ENCODE results near the gene ZNF827. TPM values are rescaled to one million over a fixed set of nuclear protein-coding genes. Genes with fewer than 3 reads are reported as not detected.

The ZNF827 gene
- total RNA-seq, 1 experiment from 2014 or later = 22.4 TPM

GRCh38 chr4:145786261-145786660 is 152.4 kb downstream of the ZNF827 start:
- H3K9me2 ChIP-seq (ENCODE audit: insufficient read depth) = no peaks in the 10 kb centered on the region
- intact Hi-C loops (cut with micrococcal nuclease; ENCODE audit: unreplicated experiment) = no loop called here
- H3K27me3 ChIP-seq (ENCODE audit: insufficient read depth, low read depth) = no peaks in the 10 kb centered on the region
- H3K79me2 ChIP-seq (ENCODE audit: low read depth) = no peaks in the 10 kb centered on the region
- H4K20me1 ChIP-seq (ENCODE audit: insufficient read depth) = no peaks in the 10 kb centered on the region
- no peak overlapping the region for H3K4me3 ChIP-seq
- no peak overlapping the region for H3K4me2 ChIP-seq
- no TSS peak for BruUV-seq (replicated peaks)
- TF ChIP-seq EZH2 (IDR thresholded peaks at IDR 0.05; ENCODE audit: low read depth) = no peak
- TF ChIP-seq CTCF (conservative IDR thresholded peaks at IDR 0.05) = no peak
- no peaks in the 10 kb centered on the region for H3K36me3 ChIP-seq (ENCODE audit: low read depth)
- no peak overlapping the region for H2AFZ ChIP-seq
- H3F3A ChIP-seq (ENCODE audit: insufficient read depth, low read depth) = no peaks in the 10 kb centered on the region
- ChIA-PET POLR2A (ENCODE audit: unreplicated experiment) (no interaction called here), CTCF (no interaction called here)
- DNase-seq = no peak
- no peak overlapping the region for H3K27ac ChIP-seq
- H3K4me1 ChIP-seq (replicated peaks; ENCODE audit: insufficient read depth) = no peaks in the 10 kb centered on the region
- no peaks in the 10 kb centered on the region for H3K9me3 ChIP-seq (ENCODE audit: insufficient read depth, low read depth)

- Histone ChIP-seq H3K36me3 (ENCODE audit: low read depth) (no peaks in the 10 kb centered on the region), H3K9me2 (ENCODE audit: insufficient read depth) (no peaks in the 10 kb centered on the region), H2AFZ (no peak overlapping the region), H3K4me2 (no peak overlapping the region), H3K27ac (no peak overlapping the region), H3F3A (ENCODE audit: insufficient read depth, low read depth) (no peaks in the 10 kb centered on the region), H3K4me1 (replicated peaks; ENCODE audit: insufficient read depth) (no peaks in the 10 kb centered on the region), H3K4me3 (no peak overlapping the region), H3K9me3 (ENCODE audit: insufficient read depth, low read depth) (no peaks in the 10 kb centered on the region), H4K20me1 (ENCODE audit: insufficient read depth) (no peaks in the 10 kb centered on the region), H3K27me3 (ENCODE audit: insufficient read depth, low read depth) (no peaks in the 10 kb centered on the region), H3K79me2 (ENCODE audit: low read depth) (no peaks in the 10 kb centered on the region)
- POLR2A ChIA-PET (ENCODE audit: unreplicated experiment) = no interaction called here
- BruUV-seq (replicated peaks) = no TSS peak
- no peak for DNase-seq
- CTCF ChIA-PET = no interaction called here
- intact Hi-C loops (cut with micrococcal nuclease; ENCODE audit: unreplicated experiment) = no loop called here
- TF ChIP-seq CTCF (conservative IDR thresholded peaks at IDR 0.05) (no peak), EZH2 (IDR thresholded peaks at IDR 0.05; ENCODE audit: low read depth) (no peak)
Measured at GRCh38 chr4:145785391-145786008, 153.1 kb downstream of the ZNF827 start.

DNA sequence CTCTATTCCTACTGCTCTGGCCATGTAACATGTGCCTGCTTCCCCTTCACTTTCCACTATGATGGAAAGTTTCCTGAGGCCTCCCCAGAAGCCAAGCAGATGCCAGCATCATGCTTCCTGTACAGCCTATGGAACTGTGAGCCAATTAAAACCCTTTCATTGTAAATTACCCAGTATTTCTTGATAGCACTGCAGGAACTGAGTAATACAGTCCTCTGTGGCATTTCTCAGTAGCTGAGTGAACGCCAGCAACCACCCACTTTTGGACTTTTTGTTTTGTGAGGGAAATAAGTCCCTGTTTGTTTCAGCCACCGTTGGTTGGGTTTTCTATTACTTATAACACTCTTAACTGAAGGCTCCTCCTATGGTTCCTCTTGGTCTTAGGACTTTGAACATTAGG is 154.6 kb downstream of the ZNF827 start:
- no peak overlapping the region for H3K4me2 ChIP-seq
- POLR2A ChIA-PET (ENCODE audit: unreplicated experiment) = no interaction called here
- no peak overlapping the region for H3K27ac ChIP-seq
- no peak overlapping the region for H2AFZ ChIP-seq
- TF ChIP-seq EZH2 (IDR thresholded peaks at IDR 0.05; ENCODE audit: low read depth) (no peak), CTCF (conservative IDR thresholded peaks at IDR 0.05) (no peak)
- intact Hi-C loops (cut with micrococcal nuclease; ENCODE audit: unreplicated experiment) = no loop called here
- no peak for DNase-seq
- no peaks in the 10 kb centered on the region for H4K20me1 ChIP-seq (ENCODE audit: insufficient read depth)
- no peaks in the 10 kb centered on the region for H3F3A ChIP-seq (ENCODE audit: insufficient read depth, low read depth)
- no peaks in the 10 kb centered on the region for H3K9me2 ChIP-seq (ENCODE audit: insufficient read depth)
- no peaks in the 10 kb centered on the region for H3K79me2 ChIP-seq (ENCODE audit: low read depth)
- H3K4me1 ChIP-seq (replicated peaks; ENCODE audit: insufficient read depth) = no peaks in the 10 kb centered on the region
- H3K9me3 ChIP-seq (ENCODE audit: insufficient read depth, low read depth) = no peaks in the 10 kb centered on the region
- no TSS peak for BruUV-seq (replicated peaks)
- H3K36me3 ChIP-seq (ENCODE audit: low read depth) = no peaks in the 10 kb centered on the region
- H3K27me3 ChIP-seq (ENCODE audit: insufficient read depth, low read depth) = no peaks in the 10 kb centered on the region
- H3K4me3 ChIP-seq = no peak overlapping the region
- CTCF ChIA-PET = no interaction called here
